K562 (cell line): ENCODE results near the gene YIF1A. TPM values are rescaled to one million over a fixed set of nuclear protein-coding genes. Genes with fewer than 3 reads are reported as not detected.

Experiments
- E2F8 ChIP-seq: fragments of 450-650 bp; IDR thresholded peaks from 2 replicates; pipeline ENCODE4 v1.7.1; 2018; ENCODE audit warnings: mild to moderate bottlenecking, low read depth; ENCODE audit not compliant: partially characterized antibody
- EZH2 ChIP-seq: IDR thresholded peaks from 2 replicates; pipeline ENCODE4 v1.6.1; 2012; ENCODE audit warnings: low read depth, mild to moderate bottlenecking, inconsistent platforms, low read length, borderline replicate concordance
- GABPB1 ChIP-seq: sonication (generic); formaldehyde crosslinking; IDR thresholded peaks from 2 replicates; pipeline ENCODE4 v1.8.0; 2022; ENCODE audit warnings: mild to moderate bottlenecking, missing genetic modification reagents
- HCFC1 ChIP-seq: IDR thresholded peaks from 2 replicates; pipeline ENCODE4 v1.6.1; 2012; ENCODE audit warnings: low read depth, low read length, improper control_type of control experiment
- HDAC8 ChIP-seq: fragments of 450-650 bp; IDR thresholded peaks from 2 replicates; pipeline ENCODE4 v1.6.1; 2016; ENCODE audit warnings: mild to moderate bottlenecking, missing genetic modification characterization, moderate library complexity, missing compliant biosample characterization
- NR4A1 ChIP-seq, 2 experiments: fragments of 250-450 bp in 1 of 2; fragments of 450-650 bp in 1 of 2; sonication (Bioruptor Pico) in 1 of 2; IDR thresholded peaks; 2 replicates each; pipeline versions ENCODE4 v1.4.0 to v1.6.1; 2016 to 2020; ENCODE audit warnings: mild to moderate bottlenecking in 2 of 2, missing compliant biosample characterization in 1 of 2, missing genetic modification characterization in 1 of 2, moderate library complexity in 1 of 2
- U2AF1 ChIP-seq: fragments of 200-400 bp; formaldehyde crosslinking; optimal IDR thresholded peaks from 2 replicates; pipeline ENCODE3; 2017; ENCODE audit warnings: mild to moderate bottlenecking, low read depth, low read length, moderate library complexity
- YBX1 ChIP-seq: fragments of 450-650 bp; IDR thresholded peaks from 2 replicates; pipeline ENCODE4 v1.7.1; 2016; ENCODE audit warnings: mild to moderate bottlenecking
- ZBTB40 ChIP-seq, 2 experiments: fragments of 450-650 bp in 1 of 2; sonication (generic) in 1 of 2; formaldehyde crosslinking in 1 of 2; IDR thresholded peaks; 2 replicates each; pipeline versions ENCODE4 v1.7.1 to v1.9.0; 2016 to 2022; ENCODE audit warnings: inconsistent platforms in 1 of 2, mild to moderate bottlenecking in 1 of 2, missing genetic modification reagents in 1 of 2
- ZNF639 ChIP-seq, 2 experiments: fragments of 200-800 bp in 1 of 2; sonication (Bioruptor generic) in 1 of 2; sonication (generic) in 1 of 2; formaldehyde crosslinking in 1 of 2; IDR thresholded peaks in 1 of 2; conservative IDR thresholded peaks in 1 of 2; 2 replicates each; pipeline versions ENCODE4 v1.5.0 to v1.6.1; 2016 to 2020; ENCODE audit warnings: missing compliant biosample characterization in 1 of 2, missing genetic modification characterization in 1 of 2, missing genetic modification reagents in 1 of 2
- polyA plus RNA-seq, 8 experiments: library from polyadenylated mRNA; depleted of rRNA in 4 of 8; stranded (reverse) in 5 of 8; unstranded in 3 of 8; fragments of >200 nt; fragmentation: Nextera tagmentation in 2 of 8; fragmentation: Illumina TruSeq in 1 of 8; extraction: Ambion mirVana in 2 of 8; extraction: Trizol in 1 of 8; gene quantifications; 2 replicates each; pipeline versions ENCODE4 v1.2.1 to v1.2.3, GENCODE V29; 2011 to 2014; ENCODE audit warnings: inconsistent platforms in 1 of 8, missing spikeins in 1 of 8
- total RNA-seq, 7 experiments: library from RNA; depleted of rRNA in 6 of 7; stranded (reverse); fragments of >200 nt in 6 of 7; fragmentation: Illumina TruSeq in 2 of 7; extraction: Trizol in 2 of 7; gene quantifications; 2 replicates each; pipeline versions ENCODE4 v1.2.1 to v1.2.3, GENCODE V29; 2011 to 2021; ENCODE audit warnings: low replicate concordance in 1 of 7

The YIF1A gene
- total and polyA plus RNA-seq, 9 of the 15 experiments (the other 6 are each of a cell fraction or from before 2014, with no cell fraction given), result 8.6 to 121 (median 77.2) TPM

- 0 out of 4 replicates have a peak, but pooled peaks of 1 of the 2 experiments have one; percentile 22 for TF ChIP-seq ZNF639 (CRISPR knock-in tag; conservative IDR thresholded peaks at IDR 0.05 in 1 of 2, IDR thresholded peaks at IDR 0.05 in 1 of 2)
- TF ChIP-seq E2F8, result peak; percentile 42
- TF ChIP-seq EZH2, result no peak
- TF ChIP-seq HCFC1, result peak; percentile 24; the same call in 1 of the 2 replicates
- TF ChIP-seq HDAC8 (tag), result no peak
- TF ChIP-seq GABPB1 (CRISPR knock-in tag), result peak; percentile 70
- no peak for TF ChIP-seq U2AF1
- TF ChIP-seq ZBTB40 (IDR thresholded peaks at IDR 0.05), result 0 out of 2 replicates have a peak, but pooled peaks have one; percentile 50
- 0 out of 2 replicates have a peak, but pooled peaks have one; percentile 11 for TF ChIP-seq ZBTB40 (CRISPR knock-in tag; IDR thresholded peaks at IDR 0.05)
- TF ChIP-seq YBX1, result no peak
- TF ChIP-seq NR4A1 (CRISPR knock-in tag; IDR thresholded peaks at IDR 0.05), result no peak
- no peak for TF ChIP-seq NR4A1 (tag; IDR thresholded peaks at IDR 0.05)
Observed at GRCh38 chr11:66328302-66329144, 39.6 kb upstream of the YIF1A start (continued).
